ENCODE results near the gene RPS29.

DNA sequence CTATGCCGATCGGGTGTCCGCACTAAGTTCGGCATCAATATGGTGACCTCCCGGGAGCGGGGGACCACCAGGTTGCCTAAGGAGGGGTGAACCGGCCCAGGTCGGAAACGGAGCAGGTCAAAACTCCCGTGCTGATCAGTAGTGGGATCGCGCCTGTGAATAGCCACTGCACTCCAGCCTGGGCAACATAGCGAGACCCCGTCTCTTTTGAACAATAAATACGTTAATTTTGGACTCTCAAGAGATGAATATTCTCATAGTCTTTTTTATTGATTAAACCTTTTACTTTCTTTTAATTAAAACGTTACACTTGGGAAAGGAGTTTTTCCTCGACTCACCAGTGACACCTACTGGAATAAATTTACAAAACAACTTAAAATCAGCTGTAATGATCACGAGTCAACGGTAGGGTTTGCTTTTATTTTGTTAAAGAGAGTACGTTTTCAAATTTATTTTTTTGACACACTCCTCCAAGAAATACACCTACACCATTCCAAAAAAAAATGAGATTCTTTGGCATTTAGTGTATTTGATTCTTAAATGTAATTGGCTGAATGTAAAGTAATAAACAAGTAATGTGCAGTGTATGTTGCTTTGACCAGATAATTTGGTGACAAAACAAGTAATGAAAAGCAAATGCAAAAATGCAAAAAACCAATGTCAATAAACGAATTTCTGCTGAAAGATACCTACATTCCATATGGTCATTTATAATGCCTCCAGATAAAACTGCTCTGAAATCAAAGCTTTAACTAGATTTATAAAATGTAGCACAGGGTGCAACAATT lies 687 bp upstream of the RPS29 start:
- TF ChIP-seq, protein P1, sequence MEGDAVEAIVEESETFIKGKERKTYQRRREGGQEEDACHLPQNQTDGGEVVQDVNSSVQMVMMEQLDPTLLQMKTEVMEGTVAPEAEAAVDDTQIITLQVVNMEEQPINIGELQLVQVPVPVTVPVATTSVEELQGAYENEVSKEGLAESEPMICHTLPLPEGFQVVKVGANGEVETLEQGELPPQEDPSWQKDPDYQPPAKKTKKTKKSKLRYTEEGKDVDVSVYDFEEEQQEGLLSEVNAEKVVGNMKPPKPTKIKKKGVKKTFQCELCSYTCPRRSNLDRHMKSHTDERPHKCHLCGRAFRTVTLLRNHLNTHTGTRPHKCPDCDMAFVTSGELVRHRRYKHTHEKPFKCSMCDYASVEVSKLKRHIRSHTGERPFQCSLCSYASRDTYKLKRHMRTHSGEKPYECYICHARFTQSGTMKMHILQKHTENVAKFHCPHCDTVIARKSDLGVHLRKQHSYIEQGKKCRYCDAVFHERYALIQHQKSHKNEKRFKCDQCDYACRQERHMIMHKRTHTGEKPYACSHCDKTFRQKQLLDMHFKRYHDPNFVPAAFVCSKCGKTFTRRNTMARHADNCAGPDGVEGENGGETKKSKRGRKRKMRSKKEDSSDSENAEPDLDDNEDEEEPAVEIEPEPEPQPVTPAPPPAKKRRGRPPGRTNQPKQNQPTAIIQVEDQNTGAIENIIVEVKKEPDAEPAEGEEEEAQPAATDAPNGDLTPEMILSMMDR (IDR thresholded peaks at IDR 0.05), result peak; percentile 99
- TF ChIP-seq POLR2A (IDR thresholded peaks at IDR 0.05; ENCODE audit: low read length) (no peak), MYC (IDR thresholded peaks at IDR 0.05; ENCODE audit: borderline replicate concordance, low read length) (no peak), POLR2AphosphoS2 (conservative IDR thresholded peaks at IDR 0.05; ENCODE audit: low read length) (no peak), CBX8 (IDR thresholded peaks at IDR 0.05) (no peak), EP300 (IDR thresholded peaks at IDR 0.05) (no peak), ZFP36 (IDR thresholded peaks at IDR 0.05; ENCODE audit: borderline replicate concordance, partially characterized antibody) (no peak), RFX5 (IDR thresholded peaks at IDR 0.05) (no peak), SMC3 (IDR thresholded peaks at IDR 0.05) (0 out of 3 replicates have a peak, but pooled peaks have one; percentile 17), HEYL (CRISPR knock-in tag; IDR thresholded peaks at IDR 0.05) (no peak)
- TF ChIP-seq, protein P2, sequence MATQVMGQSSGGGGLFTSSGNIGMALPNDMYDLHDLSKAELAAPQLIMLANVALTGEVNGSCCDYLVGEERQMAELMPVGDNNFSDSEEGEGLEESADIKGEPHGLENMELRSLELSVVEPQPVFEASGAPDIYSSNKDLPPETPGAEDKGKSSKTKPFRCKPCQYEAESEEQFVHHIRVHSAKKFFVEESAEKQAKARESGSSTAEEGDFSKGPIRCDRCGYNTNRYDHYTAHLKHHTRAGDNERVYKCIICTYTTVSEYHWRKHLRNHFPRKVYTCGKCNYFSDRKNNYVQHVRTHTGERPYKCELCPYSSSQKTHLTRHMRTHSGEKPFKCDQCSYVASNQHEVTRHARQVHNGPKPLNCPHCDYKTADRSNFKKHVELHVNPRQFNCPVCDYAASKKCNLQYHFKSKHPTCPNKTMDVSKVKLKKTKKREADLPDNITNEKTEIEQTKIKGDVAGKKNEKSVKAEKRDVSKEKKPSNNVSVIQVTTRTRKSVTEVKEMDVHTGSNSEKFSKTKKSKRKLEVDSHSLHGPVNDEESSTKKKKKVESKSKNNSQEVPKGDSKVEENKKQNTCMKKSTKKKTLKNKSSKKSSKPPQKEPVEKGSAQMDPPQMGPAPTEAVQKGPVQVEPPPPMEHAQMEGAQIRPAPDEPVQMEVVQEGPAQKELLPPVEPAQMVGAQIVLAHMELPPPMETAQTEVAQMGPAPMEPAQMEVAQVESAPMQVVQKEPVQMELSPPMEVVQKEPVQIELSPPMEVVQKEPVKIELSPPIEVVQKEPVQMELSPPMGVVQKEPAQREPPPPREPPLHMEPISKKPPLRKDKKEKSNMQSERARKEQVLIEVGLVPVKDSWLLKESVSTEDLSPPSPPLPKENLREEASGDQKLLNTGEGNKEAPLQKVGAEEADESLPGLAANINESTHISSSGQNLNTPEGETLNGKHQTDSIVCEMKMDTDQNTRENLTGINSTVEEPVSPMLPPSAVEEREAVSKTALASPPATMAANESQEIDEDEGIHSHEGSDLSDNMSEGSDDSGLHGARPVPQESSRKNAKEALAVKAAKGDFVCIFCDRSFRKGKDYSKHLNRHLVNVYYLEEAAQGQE (IDR thresholded peaks at IDR 0.05), result no peak
- TF ChIP-seq, protein P3, sequence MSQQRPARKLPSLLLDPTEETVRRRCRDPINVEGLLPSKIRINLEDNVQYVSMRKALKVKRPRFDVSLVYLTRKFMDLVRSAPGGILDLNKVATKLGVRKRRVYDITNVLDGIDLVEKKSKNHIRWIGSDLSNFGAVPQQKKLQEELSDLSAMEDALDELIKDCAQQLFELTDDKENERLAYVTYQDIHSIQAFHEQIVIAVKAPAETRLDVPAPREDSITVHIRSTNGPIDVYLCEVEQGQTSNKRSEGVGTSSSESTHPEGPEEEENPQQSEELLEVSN (IDR thresholded peaks at IDR 0.05; ENCODE audit: borderline replicate concordance, low read depth), result no peak
- TF ChIP-seq, protein P4, sequence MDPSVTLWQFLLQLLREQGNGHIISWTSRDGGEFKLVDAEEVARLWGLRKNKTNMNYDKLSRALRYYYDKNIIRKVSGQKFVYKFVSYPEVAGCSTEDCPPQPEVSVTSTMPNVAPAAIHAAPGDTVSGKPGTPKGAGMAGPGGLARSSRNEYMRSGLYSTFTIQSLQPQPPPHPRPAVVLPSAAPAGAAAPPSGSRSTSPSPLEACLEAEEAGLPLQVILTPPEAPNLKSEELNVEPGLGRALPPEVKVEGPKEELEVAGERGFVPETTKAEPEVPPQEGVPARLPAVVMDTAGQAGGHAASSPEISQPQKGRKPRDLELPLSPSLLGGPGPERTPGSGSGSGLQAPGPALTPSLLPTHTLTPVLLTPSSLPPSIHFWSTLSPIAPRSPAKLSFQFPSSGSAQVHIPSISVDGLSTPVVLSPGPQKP (IDR thresholded peaks at IDR 0.05; ENCODE audit: low read depth, low read length), result no peak
- TF ChIP-seq, protein P5, sequence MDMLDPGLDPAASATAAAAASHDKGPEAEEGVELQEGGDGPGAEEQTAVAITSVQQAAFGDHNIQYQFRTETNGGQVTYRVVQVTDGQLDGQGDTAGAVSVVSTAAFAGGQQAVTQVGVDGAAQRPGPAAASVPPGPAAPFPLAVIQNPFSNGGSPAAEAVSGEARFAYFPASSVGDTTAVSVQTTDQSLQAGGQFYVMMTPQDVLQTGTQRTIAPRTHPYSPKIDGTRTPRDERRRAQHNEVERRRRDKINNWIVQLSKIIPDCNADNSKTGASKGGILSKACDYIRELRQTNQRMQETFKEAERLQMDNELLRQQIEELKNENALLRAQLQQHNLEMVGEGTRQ (IDR thresholded peaks at IDR 0.05), result no peak
